ENCODE measurements around the gene SEMA6D. TPM values are rescaled to one million over a fixed set of nuclear protein-coding genes. Genes with fewer than 3 reads are reported as not detected.
"Not testable (repeated sequence)": the region's sequence is repeated elsewhere in the genome, so short reads cannot be mapped to it uniquely, and the experiment has no call there.

The SEMA6D gene
- total RNA-seq, 4 donors from 2014 or later = 15.7 to 55.7 (median 17.8) TPM

GRCh38 chr15:47736143-47736786, 19.0 kb downstream of the SEMA6D start:
- 54 to 57% methylated on average over 3 of the region's 3 CpGs for WGBS, 2 donors
- DNase-seq (ENCODE audit: low spot score in 2 of 2) = no peak
- Histone ChIP-seq H3K27me3 (no peaks in the 10 kb centered on the region), H3K36me3 (no peaks in the 10 kb centered on the region), H3K27ac (peak overlapping the region in 2 of 4 donors; percentile 1 to 3), H3K4me3 (no peak overlapping the region), H3K4me1 (peaks cover 0 to 33% (median 8%) of the 10 kb centered on the region in 4 donors), H3K9me3 (no peaks in the 10 kb centered on the region)
- TF ChIP-seq CTCF (IDR thresholded peaks at IDR 0.05) (no peak), EP300 (IDR thresholded peaks at IDR 0.05) (no peak), POLR2A (IDR thresholded peaks at IDR 0.05) (no peak)

- no peaks in the 10 kb centered on the region for H3K27me3 ChIP-seq
- H3K27ac ChIP-seq = no peak overlapping the region
- no peaks in the 10 kb centered on the region for H3K9me3 ChIP-seq
- H3K4me3 ChIP-seq = no peak overlapping the region
- TF ChIP-seq POLR2A (IDR thresholded peaks at IDR 0.05) (no peak), EP300 (IDR thresholded peaks at IDR 0.05) (no peak), CTCF (IDR thresholded peaks at IDR 0.05) (no peak)
- WGBS, 2 donors = 80 to 86% methylated on average over 2 of the region's 2 CpGs
- no peaks in the 10 kb centered on the region for H3K36me3 ChIP-seq
- peaks cover 0 to 41% (median 8%) of the 10 kb centered on the region in 4 donors for H3K4me1 ChIP-seq
- no peak for DNase-seq (ENCODE audit: low spot score in 2 of 2)
Observed at GRCh38 chr15:47737477-47737876, 20.2 kb downstream of the SEMA6D start.

- 86 to 93% methylated on average over 4 of the region's 4 CpGs for WGBS, 2 donors
- DNase-seq (ENCODE audit: low spot score in 2 of 2); H3K27me3 ChIP-seq: not testable (repeated sequence)
Observed at GRCh38 chr15:47738144-47738825, 21.0 kb downstream of the SEMA6D start.

GRCh38 chr15:47741082-47741481, 23.8 kb downstream of the SEMA6D start:
- 97 to 99% methylated on average over 4 of the region's 4 CpGs for WGBS, 2 donors
- Histone ChIP-seq H3K27me3 (no peaks in the 10 kb centered on the region), H3K27ac (no peak overlapping the region), H3K4me1 (peaks cover 0 to 28% (median 10%) of the 10 kb centered on the region in 4 donors), H3K9me3 (no peaks in the 10 kb centered on the region), H3K36me3 (peaks cover 0 to 11% (median 0%) of the 10 kb centered on the region in 3 donors), H3K4me3 (no peak overlapping the region)
- no peak for DNase-seq (ENCODE audit: low spot score in 2 of 2)
- TF ChIP-seq EP300 (IDR thresholded peaks at IDR 0.05) (no peak), CTCF (IDR thresholded peaks at IDR 0.05) (no peak), POLR2A (IDR thresholded peaks at IDR 0.05) (no peak)

More at GRCh38 chr15:47738144-47738825, 21.0 kb downstream of the SEMA6D start:
- not testable (repeated sequence) for H3K9me3 ChIP-seq, H3K27ac ChIP-seq, H3K4me3 ChIP-seq, H3K36me3 ChIP-seq
- peaks cover 0 to 40% (median 8%) of the 10 kb centered on the region in 4 donors for H3K4me1 ChIP-seq

- H3K27me3 ChIP-seq = no peaks in the 10 kb centered on the region
- no peaks in the 10 kb centered on the region for H3K9me3 ChIP-seq
- peaks cover 0 to 26% (median 5%) of the 10 kb centered on the region in 4 donors for H3K4me1 ChIP-seq
- no peak overlapping the region for H3K27ac ChIP-seq
- no peak for TF ChIP-seq POLR2A (IDR thresholded peaks at IDR 0.05)
- TF ChIP-seq CTCF (IDR thresholded peaks at IDR 0.05) = no peak
- no peak for TF ChIP-seq EP300 (IDR thresholded peaks at IDR 0.05)
- no peak overlapping the region for H3K4me3 ChIP-seq
- H3K36me3 ChIP-seq = peaks cover 0 to 11% (median 0%) of the 10 kb centered on the region in 3 donors
- WGBS, 2 donors = 85 to 91% methylated on average over 5 of the region's 5 CpGs
- DNase-seq (ENCODE audit: low spot score in 2 of 2) = no peak
Observed at GRCh38 chr15:47741907-47742306, 24.6 kb downstream of the SEMA6D start.
